Measurements from ENCODE around the gene GDF15.
"Not testable (repeated sequence)": the region's sequence is repeated elsewhere in the genome, so short reads cannot be mapped to it uniquely, and the experiment has no call there.

The GDF15 gene

DNA sequence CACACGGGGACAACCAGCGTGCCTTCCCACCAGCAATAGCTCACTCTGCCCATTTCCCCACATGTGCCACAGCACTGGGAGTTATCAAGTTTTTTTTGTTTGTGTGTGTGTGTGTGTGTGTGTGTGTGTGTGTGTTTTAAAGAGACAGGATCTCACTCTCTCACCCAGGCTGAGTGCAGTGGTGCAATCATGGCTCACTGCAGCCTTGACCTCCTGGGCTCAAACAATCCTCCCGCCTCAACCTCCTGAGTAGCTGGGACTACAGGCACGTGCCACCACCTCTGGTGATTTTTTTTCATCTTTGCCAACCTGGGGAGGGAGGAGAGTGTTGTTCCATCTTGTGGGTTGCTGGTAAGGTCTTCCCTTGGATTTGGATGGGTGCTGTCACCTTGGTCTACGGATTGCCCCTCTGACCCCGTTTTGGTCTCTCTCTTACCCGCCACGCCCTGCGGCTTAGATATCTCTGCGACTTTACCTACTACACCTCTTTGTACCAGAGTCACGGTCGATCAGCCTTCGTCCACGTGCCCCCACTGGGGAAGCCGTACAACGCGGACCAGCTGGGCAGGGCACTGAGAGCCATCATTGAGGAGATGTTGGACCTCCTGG, 22.9 kb upstream of the GDF15 start:
- no peak overlapping the region for H3K4me3 ChIP-seq (ENCODE audit: low read length)
- no peak for DNase-seq (ENCODE audit: low read depth, low spot score)

DNA sequence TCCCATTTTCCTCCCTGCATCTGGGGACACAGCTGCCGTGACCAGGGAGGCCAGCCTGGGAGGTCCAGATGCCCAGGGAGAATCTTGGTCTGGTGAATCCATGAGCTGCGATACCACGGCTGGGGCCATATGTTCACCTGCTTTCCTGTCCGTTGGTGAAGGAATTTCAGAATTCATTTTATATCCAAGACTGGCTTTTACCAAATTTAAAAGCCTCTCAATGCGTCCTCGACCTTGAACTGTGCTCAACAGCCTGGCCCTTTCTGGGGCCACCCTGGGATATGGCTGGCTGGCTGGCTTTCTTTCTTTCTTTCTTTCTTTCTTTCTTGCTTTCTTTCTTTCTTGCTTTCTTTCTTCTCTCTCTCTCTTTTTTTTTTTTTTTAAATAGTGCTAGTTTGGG, 22.2 kb upstream of the GDF15 start:
- H3K4me3 ChIP-seq (ENCODE audit: low read length): no peak overlapping the region
- DNase-seq (ENCODE audit: low read depth, low spot score): no peak

DNA sequence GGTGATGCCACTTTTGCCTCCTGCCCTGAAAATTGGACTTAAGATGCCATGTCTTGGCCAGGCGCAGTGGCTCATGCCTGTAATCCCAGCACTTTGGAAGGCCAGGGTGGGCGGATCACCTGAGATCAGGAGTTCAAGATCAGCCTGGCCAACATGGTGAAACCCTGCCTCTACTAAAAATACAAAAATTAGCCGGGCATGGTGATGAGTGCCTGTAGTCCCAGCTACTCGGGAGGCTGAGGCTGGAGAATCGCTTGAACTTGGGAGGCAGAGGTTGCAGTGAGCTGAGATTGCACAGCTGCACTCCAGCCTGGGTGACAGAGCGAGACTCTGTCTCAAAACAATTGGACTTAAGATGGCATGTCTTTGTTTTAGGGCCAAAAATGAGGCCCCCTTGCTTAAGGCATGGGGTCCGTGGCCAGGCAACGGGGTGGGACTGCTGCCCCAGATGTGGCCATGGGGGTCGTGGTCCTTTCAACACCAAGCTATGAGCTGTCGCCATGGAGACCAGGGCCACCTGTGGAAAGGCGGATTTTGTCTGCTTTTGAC, 21.6 kb upstream of the GDF15 start:
- not testable (repeated sequence) for DNase-seq (ENCODE audit: low read depth, low spot score); H3K4me3 ChIP-seq (ENCODE audit: low read length)

DNA sequence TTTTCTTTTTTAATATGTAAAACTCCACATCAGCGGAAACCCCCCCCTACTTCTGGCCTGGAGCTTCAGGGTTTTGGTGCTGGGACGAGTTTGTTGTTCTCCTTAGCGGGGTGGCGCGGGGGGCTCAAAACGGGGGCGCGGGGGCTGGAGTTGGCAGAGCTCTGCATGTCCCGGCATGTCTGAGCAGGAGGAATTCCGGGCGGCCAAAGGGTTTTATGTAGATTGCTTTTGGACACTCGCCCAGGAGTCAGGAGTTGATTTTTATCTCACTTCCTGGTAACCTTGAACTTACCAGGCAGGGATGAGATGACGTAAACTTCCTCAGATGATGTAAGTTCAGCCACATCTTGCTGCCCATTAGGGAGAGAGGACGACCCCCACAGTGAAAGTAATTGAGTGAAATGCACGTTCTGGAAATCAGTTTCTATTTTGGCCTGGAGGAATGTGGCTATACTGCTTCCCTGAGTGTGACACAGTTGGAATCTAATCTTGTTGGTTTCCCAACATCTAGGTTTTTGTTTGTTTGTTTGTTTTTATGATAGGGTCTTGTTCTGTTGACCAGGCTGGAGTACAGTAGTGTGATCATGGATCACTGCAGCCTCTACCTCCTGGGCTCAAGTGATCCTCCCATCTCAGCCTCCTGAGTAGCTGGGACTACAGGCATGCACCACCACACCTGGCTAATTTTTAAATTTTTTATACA, 21.0 kb upstream of the GDF15 start:
- DNase-seq (ENCODE audit: low read depth, low spot score): no peak
- H3K4me3 ChIP-seq (ENCODE audit: low read length): no peak overlapping the region

DNA sequence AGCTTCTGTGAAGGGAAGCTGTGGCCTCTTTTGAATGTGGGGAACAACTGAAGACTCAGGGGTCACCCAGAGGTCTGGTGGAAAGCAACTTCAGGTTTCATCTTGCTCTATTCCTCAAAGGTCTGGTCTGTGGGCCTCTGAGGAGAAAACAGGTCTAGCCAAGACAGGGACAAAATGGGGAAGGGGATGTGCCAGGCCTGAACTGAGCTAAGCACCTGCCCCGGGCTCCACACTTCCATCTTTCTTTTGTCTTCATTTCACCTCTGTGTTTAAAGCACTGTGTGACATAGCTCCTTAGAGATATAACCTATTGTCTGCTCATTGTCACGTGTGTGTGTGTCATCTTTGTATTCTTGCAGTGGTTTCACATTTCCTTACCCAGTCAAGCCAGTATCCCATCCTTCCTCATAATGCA, 19.9 kb upstream of the GDF15 start:
- no peak overlapping the region for H3K4me3 ChIP-seq (ENCODE audit: low read length)
- no peak for DNase-seq (ENCODE audit: low read depth, low spot score)

DNA sequence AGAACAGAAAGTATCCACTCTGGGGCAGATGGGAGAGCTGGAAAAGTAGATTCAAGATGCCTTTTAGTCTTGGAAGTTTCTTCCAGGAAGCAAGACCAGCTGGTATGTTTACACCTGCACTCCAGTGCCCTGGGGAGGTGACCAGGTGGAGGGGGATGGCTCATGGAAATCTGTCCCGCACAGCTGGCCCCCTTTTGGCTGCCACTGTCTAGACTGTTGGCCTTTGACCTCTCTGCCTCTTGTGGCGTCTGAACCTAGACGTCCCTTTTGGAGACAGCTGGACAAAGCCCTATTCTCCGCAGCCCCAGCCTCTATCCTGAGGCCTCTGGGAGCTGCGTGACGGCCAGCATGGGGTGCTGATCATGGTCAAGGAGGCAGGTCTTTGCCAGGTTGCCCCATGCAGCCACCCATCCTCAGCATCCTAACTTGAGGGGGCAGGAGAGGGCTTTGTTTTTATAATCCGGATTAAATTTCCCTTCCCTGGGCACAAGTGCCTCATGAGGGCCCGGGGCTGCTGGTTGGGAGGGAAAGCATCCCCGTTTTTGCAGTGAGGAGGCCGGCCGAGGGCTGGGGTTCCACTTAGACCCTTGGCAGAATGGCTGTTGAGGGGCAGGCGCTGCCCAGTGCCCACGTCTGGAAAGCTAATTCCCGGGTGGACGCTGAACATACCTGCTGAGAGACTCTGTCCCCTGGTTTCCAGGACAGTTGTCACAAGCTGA, 17.3 kb upstream of the GDF15 start:
- no peak for DNase-seq (ENCODE audit: low read depth, low spot score)
- H3K4me3 ChIP-seq (ENCODE audit: low read length): no peak overlapping the region

DNA sequence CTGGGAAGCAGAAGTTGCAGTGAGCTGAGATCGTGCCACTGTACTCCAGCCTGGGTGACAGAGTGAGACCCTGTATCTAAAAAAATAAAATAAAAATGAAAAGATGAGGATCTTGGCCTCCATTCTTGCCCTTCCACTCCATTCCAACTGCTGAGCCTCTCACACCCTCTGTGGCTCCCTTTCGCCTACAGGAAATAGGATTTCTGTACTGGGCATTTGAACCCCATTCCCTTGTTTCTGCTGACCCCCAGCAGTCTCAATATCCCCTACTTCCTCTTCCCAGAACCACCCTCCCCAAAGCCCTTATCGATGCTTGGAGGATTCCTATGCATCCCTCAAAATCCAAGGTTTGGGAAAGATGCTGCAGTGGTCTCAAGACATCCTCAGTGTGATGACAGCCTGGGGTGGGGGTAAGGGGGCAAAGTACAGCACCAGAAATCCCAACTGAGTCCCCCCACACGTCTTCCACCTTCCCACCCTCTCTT, 12.5 kb upstream of the GDF15 start:
- H3K4me3 ChIP-seq (ENCODE audit: low read length): no peak overlapping the region

DNA sequence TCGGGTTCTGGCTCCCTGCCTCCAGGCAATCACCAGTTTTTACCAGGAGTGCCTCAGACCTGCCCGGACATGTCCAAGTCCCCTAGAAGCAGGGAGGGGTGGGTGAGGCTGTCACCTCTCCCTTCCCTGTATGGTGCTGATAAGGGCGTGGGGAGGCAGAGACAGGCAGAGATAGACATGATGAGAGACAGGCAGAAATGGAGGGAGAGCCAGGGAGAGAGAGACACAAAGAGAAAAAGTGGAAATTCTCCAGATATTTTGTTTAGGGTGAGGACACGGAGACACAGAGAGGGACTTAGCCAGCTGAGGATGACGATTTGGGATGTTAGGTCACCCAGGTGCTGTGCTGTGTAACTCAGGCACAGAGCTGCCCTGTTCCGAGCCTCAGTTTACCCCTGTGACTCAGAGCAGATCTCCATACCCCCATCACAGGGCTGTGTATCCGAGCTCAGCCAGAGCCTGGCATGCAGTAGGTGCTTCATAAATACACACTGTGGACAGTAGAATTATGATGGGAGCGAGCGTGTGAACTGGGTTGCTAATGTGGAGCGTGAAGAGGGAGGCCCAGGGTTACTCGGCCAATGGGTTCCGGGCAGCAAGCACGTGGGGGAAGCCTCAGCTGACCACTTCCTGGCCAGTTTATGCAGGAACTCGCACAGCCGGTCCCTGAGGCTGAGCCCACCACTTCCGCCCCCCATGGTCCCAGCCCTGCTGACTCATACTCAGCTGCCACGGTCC, 11.9 kb upstream of the GDF15 start:
- H3K4me3 ChIP-seq (ENCODE audit: low read length): no peak overlapping the region
- peak; percentile 16 for DNase-seq (ENCODE audit: low read depth, low spot score)

More for the DNA sequence above, 12.5 kb upstream of the GDF15 start:
- DNase-seq (ENCODE audit: low read depth, low spot score): no peak

DNA sequence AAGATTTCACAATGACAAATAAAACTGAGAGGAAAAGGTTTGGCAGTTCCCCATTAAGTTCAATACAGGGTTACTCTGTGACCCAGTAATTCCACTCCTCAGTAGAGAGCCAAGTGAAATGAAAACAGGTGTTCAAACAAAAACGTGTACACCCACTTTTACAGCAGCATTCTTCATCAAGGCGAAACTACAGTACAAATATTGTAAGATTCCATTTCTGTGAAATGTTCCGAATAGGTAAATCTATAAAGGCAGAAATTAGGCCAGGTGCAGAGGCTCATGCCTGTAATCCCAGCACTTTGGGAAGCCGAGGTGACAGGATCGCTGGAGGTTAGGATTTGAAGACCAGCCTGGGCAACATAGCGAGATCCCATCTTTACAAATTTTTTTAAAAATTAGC, 8.9 kb upstream of the GDF15 start:
- no peak for DNase-seq (ENCODE audit: low read depth, low spot score)
- no peak overlapping the region for H3K4me3 ChIP-seq (ENCODE audit: low read length)

DNA sequence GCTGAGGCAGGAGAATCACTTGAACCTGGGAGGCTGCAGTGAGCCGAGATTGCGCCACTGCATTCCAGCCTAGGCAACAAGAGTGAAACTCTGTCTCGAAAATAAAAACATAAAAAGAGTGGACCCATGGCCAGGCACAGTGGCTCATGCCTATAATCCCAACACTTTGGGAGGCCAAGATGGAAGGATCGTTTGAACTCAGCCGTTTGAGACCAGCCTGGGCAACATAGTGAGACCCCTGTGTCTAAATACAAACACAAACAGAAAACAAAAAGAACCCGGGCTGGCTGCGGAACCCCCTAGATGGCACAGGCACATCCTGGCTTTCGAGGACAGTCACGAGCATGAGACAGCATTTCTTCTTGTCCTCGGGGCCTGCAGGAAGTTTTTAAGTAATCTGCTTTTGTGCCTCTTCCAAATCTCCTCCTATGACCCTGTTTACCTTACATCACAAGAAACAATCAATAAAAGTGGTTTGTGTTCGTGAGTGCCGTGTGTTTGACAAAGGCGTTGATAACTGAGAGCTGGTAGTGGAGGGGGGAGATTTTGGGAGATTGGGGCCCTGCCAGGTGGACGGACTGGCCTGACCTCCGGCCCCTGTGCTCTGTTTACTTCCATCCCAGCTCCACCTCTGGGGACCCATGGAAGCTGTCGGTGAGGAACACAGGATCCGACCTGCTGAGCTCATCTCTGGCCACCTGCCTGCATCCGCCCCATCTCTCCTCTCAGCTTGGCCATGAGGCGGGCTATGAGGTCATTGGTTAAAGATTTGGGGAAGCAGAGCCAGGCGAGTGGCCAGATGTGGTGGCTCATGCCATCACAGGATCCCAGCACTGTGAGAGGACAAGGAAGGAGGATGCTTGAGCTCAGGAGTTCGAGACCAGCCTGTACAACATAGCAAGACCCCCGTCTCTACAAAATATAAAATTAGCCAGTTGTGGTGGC, 5.9 kb upstream of the GDF15 start:
- no peak for DNase-seq (ENCODE audit: low read depth, low spot score)
- no peak overlapping the region for H3K4me3 ChIP-seq (ENCODE audit: low read length)

DNA sequence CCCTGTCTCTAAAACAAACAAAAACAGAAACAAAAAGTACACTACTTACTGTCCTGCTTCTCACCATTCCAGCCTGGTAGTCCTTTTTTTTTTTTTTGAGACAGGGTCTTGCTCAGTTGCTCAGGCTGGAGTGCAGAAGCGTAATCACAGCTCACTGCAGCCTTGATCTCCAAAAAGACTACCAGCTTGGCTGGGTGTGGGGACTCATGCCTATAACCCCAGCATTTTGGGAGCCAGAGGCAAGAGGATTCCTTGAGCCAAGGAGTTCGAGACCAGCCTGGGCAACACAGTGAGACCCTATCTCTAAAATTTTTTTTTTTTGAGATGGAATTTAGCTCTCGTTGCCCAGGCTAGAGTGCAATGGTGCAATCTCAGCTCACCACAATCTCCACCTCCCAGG, 5.1 kb upstream of the GDF15 start:
- no peak overlapping the region for H3K4me3 ChIP-seq (ENCODE audit: low read length)
- no peak for DNase-seq (ENCODE audit: low read depth, low spot score)

DNA sequence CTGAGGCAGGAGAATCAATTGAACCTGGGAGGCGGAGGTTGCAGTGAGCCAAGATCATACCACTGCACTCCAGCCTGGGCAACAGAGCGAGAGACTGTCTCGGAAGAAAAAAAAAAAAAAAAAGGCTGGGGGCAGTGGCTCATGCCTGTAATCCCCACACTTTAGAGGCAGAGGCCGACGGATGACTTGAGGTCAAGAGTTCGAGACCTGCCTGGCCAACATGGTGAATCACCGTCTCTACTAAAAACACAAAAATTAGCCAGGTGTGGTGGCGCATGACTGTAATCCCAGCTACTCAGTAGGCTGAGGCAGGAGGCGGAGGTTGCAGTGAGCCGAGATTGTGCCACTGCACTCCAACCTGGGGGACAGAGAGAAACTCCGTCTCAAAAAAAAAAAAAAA, 2.3 kb upstream of the GDF15 start:
- not testable (repeated sequence) for H3K4me3 ChIP-seq (ENCODE audit: low read length); DNase-seq (ENCODE audit: low read depth, low spot score)

DNA sequence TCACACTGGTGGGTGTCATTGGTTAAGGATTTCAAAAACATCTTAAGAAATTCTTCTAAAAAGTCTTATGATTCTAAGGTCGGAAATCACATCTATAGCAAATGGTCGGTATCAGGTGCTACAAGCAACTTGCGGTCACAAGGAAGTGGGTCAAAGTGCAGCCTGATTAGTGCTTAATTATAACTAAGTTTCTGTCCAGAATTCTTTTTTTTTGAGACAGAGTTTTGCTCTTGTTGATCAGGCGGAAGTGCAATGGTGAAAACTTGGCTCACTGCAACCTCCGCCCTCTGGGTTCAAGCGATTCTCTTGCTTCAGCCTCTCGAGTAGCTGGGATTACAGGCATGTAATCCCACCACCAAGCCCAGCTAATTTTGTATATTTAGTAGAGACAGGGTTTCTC, 1.2 kb upstream of the GDF15 start:
- no peak overlapping the region for H3K4me3 ChIP-seq (ENCODE audit: low read length)
- no peak for DNase-seq (ENCODE audit: low read depth, low spot score)

DNA sequence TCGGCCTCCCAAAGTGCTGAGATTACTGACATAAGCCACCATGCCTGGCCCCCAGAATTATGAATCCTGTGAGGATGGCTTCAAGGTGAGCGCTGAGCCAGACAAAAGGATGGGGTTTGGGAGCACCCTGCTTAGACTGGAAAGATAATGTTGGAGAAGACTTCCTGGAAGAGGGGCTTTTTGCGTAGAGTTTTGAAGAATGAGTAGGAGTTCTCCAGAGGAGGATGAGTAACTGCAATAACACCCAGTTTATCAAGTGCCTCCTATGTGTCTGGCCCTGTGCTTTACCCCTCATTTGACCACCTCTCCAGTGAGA, 641 bp upstream of the GDF15 start:
- no peak for DNase-seq (ENCODE audit: low read depth, low spot score)
- no peak overlapping the region for H3K4me3 ChIP-seq (ENCODE audit: low read length)

DNA sequence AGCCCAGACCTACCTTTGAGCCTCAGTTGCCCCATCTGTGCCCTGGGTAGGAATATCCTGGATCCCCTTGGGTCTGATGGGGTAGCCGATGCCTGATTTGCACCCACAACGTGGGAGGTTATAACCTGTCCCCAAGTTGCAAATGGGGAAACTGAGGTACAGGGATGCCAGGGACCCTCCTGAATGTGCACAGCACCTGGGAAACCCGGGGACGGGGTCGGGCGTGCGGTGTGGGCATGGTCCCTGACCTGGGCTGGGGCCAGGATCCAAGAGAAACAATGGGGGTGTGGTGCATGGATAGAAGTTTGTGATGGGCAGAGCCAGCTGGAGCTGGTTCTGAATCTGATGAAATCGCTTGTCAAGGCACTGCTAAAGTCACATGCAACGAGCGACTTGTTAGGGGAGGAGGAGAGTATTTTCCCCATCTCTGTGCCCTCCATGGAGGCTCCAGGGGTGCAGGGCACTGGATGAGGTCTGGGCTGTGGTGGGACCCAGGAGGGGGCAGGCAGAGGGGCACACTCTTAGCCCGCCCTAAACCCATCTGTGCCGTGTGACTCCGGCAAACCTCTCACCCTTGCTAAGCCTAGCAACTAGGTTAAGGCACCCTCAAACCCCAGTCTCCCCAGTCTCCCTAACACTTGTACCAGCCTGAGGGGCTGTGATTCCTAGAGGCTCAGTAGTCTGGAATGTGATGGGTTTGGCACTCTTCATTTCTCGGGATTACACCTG, 749 bp downstream of the GDF15 start:
- H3K4me3 ChIP-seq (ENCODE audit: low read length): no peak overlapping the region
- no peak for DNase-seq (ENCODE audit: low read depth, low spot score)

DNA sequence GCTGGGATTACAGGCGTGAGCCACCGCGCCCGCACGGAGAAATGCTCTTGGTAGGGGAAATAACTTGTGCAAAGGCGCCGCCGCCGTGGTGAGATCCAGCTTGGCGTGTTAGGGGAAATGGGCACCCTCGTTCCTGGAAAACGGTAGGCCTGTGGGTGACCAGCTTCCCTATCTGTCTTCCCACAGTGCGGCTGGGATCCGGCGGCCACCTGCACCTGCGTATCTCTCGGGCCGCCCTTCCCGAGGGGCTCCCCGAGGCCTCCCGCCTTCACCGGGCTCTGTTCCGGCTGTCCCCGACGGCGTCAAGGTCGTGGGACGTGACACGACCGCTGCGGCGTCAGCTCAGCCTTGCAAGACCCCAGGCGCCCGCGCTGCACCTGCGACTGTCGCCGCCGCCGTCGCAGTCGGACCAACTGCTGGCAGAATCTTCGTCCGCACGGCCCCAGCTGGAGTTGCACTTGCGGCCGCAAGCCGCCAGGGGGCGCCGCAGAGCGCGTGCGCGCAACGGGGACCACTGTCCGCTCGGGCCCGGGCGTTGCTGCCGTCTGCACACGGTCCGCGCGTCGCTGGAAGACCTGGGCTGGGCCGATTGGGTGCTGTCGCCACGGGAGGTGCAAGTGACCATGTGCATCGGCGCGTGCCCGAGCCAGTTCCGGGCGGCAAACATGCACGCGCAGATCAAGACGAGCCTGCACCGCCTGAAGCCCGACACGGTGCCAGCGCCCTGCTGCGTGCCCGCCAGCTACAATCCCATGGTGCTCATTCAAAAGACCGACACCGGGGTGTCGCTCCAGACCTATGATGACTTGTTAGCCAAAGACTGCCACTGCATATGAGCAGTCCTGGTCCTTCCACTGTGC, 2.4 kb downstream of the GDF15 start:
- peak; percentile 48 for DNase-seq (ENCODE audit: low read depth, low spot score)
- H3K4me3 ChIP-seq (ENCODE audit: low read length): peak overlapping the region; percentile 48
